Caco-2 (cell line): ENCODE data around the gene SLC37A1. TPM values are rescaled to one million over a fixed set of nuclear protein-coding genes. Genes with fewer than 3 reads are reported as not detected.

Experiments used
- BruUV-seq: library from RNA; stranded (reverse); fragments of 400-500 nt; replicated peaks from 2 replicates; lab custom pipeline; 2021; lab: Mats Ljungman, UMichigan
- CTCF ChIA-PET: fragments of 300-600 bp; sonication (Branson Sonifier 250); formaldehyde crosslinking; loops from one replicate; lab custom pipeline; 2022; ENCODE audit warnings: antibody characterized with exemption; lab: Charles Lee
- POLR2A ChIA-PET: fragments of 300-600 bp; sonication (Branson Sonifier 250); formaldehyde crosslinking; loops from one replicate; lab custom pipeline; 2022; ENCODE audit warnings: antibody characterized with exemption; lab: Charles Lee
- DNase-seq, 2 experiments: peaks; one replicate each; pipeline versions ENCODE4 v3.0.0 to v3.0.0-alpha.2; 2020 to 2022
- H3K27me3 ChIP-seq: replicated peaks from 2 replicates; pipeline ENCODE4 v1.6.0; 2011; ENCODE audit warnings: low read length; ENCODE audit not compliant: control insufficient read depth, insufficient read depth
- H3K36me3 ChIP-seq: 2 replicates; pipeline ENCODE4 v1.5.1; 2011; ENCODE audit warnings: low read length; ENCODE audit not compliant: control insufficient read depth, insufficient read depth
- H3K4me1 ChIP-seq: fragments of 250-450 bp; sonication (Bioruptor Pico); 2 replicates; pipeline ENCODE4 v1.5.1; 2020; ENCODE audit warnings: mild to moderate bottlenecking
- H3K4me3 ChIP-seq: 2 replicates; pipeline ENCODE4 v1.5.1; 2011; ENCODE audit warnings: low read depth, mild to moderate bottlenecking, control low read depth, low read length
- H3K9me3 ChIP-seq: fragments of 250-450 bp; sonication (Bioruptor Pico); 2 replicates; pipeline ENCODE4 v1.5.1; 2020; ENCODE audit warnings: mild to moderate bottlenecking, moderate library complexity
- H3K27ac Mint-ChIP-seq: one replicate; pipeline ENCODE4 v1.8.0; 2022; ENCODE audit warnings: mixed read lengths; ENCODE audit not compliant: unreplicated experiment
- H3K27me3 Mint-ChIP-seq: one replicate; pipeline ENCODE4 v1.8.0; 2022; ENCODE audit warnings: mixed read lengths; ENCODE audit not compliant: insufficient read depth, unreplicated experiment
- H3K36me3 Mint-ChIP-seq: one replicate; pipeline ENCODE4 v1.8.0; 2022; ENCODE audit warnings: mild to moderate bottlenecking, mixed read lengths; ENCODE audit not compliant: insufficient read depth, unreplicated experiment
- H3K4me1 Mint-ChIP-seq: one replicate; pipeline ENCODE4 v1.8.0; 2022; ENCODE audit warnings: low read depth, mixed read lengths; ENCODE audit not compliant: unreplicated experiment
- H3K4me3 Mint-ChIP-seq: one replicate; pipeline ENCODE4 v1.8.0; 2022; ENCODE audit warnings: mild to moderate bottlenecking, moderate library complexity, mixed read lengths; ENCODE audit not compliant: unreplicated experiment
- H3K9me3 Mint-ChIP-seq: one replicate; pipeline ENCODE4 v1.8.0; 2022; ENCODE audit warnings: mixed read lengths; ENCODE audit not compliant: unreplicated experiment
- intact Hi-C: fragments of 100-400 bp; cut with micrococcal nuclease; formaldehyde crosslinking; loops from one replicate; pipeline ENCODE4 v1.10.0; 2022; ENCODE audit not compliant: unreplicated experiment
- total RNA-seq: library from RNA; stranded (reverse); gene quantifications from 2 replicates; pipeline ENCODE4 v1.2.3, GENCODE V29; 2022
- TF ChIP-seq, protein P1 (sequence below), 2 experiments: fragments of 200-600 bp in 1 of 2; IDR thresholded peaks; 1 replicate in 1 of 2; 2 replicates in 1 of 2; pipeline versions ENCODE4 v1.5.1 to v1.8.0; 2011 to 2022; ENCODE audit warnings: antibody characterized with exemption in 1 of 2, control low read depth in 1 of 2, inconsistent platforms in 1 of 2, low read depth in 1 of 2, low read length in 1 of 2, mild to moderate bottlenecking in 1 of 2, moderate library complexity in 1 of 2; ENCODE audit not compliant: insufficient read depth in 1 of 2, severe bottlenecking in 1 of 2, unreplicated experiment in 1 of 2

SLC37A1 gene
- total RNA-seq, 1 experiment from 2014 or later: 9.8 TPM

DNA sequence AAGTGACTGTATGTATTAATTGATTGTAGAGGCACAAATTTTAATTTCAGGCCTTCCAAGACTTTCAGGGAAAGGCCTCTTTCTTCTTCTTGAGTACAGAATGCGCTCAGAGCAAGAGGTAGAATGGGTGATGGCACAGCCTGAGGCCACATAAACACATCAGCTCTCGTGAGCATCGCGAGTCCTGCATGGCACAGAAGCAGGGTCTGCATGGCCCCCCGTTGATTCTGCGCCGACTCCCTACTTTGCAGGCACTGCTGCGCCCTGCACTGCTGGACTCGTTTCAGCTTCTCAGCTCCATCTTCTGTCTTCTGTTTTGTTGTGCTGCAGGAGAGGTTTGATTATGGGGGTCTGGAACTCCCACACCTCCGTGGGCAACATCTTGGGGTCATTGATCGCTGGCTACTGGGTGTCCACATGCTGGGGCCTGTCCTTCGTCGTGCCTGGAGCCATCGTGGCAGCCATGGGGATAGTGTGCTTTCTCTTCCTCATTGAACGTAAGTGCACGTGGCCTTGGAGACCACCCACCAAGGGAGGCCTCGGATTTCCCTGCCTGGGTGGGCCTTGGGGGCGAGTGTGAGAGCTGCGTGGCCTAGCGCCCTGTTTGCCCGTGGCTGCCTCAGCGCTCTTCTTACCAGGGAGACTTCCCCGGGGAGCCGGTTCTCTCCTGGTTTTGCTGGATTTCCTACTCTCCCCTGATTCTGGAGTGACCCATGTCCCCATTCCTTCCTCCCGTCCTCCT lies 29.6 kb downstream of the SLC37A1 start:
- no peaks in the 10 kb centered on the region for H3K4me1 Mint-ChIP-seq
- Histone ChIP-seq H3K4me3 (no peak overlapping the region), H3K9me3 (no peaks in the 10 kb centered on the region), H3K27me3 (no peaks in the 10 kb centered on the region), H3K4me1 (no peaks in the 10 kb centered on the region), H3K36me3 (no peaks in the 10 kb centered on the region; the same call in 1 of the 2 replicates)
- peaks cover 12% of the 10 kb centered on the region for H3K36me3 Mint-ChIP-seq
- intact Hi-C loops: no loop called here
- BruUV-seq: no TSS peak
- DNase-seq: no peak
- ChIA-PET CTCF (no interaction called here), POLR2A (no interaction called here)
- TF ChIP-seq, protein P1, sequence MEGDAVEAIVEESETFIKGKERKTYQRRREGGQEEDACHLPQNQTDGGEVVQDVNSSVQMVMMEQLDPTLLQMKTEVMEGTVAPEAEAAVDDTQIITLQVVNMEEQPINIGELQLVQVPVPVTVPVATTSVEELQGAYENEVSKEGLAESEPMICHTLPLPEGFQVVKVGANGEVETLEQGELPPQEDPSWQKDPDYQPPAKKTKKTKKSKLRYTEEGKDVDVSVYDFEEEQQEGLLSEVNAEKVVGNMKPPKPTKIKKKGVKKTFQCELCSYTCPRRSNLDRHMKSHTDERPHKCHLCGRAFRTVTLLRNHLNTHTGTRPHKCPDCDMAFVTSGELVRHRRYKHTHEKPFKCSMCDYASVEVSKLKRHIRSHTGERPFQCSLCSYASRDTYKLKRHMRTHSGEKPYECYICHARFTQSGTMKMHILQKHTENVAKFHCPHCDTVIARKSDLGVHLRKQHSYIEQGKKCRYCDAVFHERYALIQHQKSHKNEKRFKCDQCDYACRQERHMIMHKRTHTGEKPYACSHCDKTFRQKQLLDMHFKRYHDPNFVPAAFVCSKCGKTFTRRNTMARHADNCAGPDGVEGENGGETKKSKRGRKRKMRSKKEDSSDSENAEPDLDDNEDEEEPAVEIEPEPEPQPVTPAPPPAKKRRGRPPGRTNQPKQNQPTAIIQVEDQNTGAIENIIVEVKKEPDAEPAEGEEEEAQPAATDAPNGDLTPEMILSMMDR (IDR thresholded peaks at IDR 0.05; ENCODE audit: insufficient read depth in 1 of 2, low read depth in 1 of 2, low read length in 1 of 2, severe bottlenecking in 1 of 2, unreplicated experiment in 1 of 2): no peak
- no peaks in the 10 kb centered on the region for H3K9me3 Mint-ChIP-seq
- H3K27me3 Mint-ChIP-seq: no peaks in the 10 kb centered on the region
- no peak overlapping the region for H3K4me3 Mint-ChIP-seq
- H3K27ac Mint-ChIP-seq: peak overlapping the region; percentile 79

DNA sequence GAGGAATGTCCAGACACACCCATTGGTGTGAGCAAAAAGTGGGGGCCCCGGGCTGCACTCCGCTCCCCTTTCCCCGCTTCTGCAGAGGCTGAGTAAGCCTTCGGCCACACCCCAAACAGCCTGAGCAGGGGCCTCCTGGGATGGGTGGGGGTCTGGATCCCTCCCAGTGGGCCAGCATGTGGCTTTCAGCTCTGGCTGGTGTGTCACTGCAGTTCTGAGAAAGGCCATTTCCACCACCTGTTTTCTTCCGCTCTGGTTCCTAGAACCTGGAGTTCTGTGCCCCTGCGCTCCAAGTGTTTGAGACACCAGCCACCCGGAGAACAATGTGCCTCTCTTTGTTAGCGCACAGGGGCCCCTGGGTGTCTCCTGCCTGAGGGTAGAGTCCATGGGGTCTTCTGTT lies 30.9 kb downstream of the SLC37A1 start:
- Histone ChIP-seq H3K36me3 (no peaks in the 10 kb centered on the region; the same call in 1 of the 2 replicates), H3K27me3 (no peaks in the 10 kb centered on the region), H3K9me3 (no peaks in the 10 kb centered on the region), H3K4me1 (no peaks in the 10 kb centered on the region), H3K4me3 (no peak overlapping the region)
- peaks cover 24% of the 10 kb centered on the region for H3K36me3 Mint-ChIP-seq
- H3K4me1 Mint-ChIP-seq: no peaks in the 10 kb centered on the region
- BruUV-seq: no TSS peak
- TF ChIP-seq, protein P1 (IDR thresholded peaks at IDR 0.05; ENCODE audit: insufficient read depth in 1 of 2, low read depth in 1 of 2, low read length in 1 of 2, severe bottlenecking in 1 of 2, unreplicated experiment in 1 of 2): no peak
- peak in 1 of 2 experiments; percentile 17 for DNase-seq
- H3K4me3 Mint-ChIP-seq: no peak overlapping the region
- no peaks in the 10 kb centered on the region for H3K9me3 Mint-ChIP-seq
- intact Hi-C loops: no loop called here
- POLR2A ChIA-PET: no interaction called here
- CTCF ChIA-PET: no interaction called here
- no peaks in the 10 kb centered on the region for H3K27me3 Mint-ChIP-seq
- H3K27ac Mint-ChIP-seq: no peak overlapping the region

DNA sequence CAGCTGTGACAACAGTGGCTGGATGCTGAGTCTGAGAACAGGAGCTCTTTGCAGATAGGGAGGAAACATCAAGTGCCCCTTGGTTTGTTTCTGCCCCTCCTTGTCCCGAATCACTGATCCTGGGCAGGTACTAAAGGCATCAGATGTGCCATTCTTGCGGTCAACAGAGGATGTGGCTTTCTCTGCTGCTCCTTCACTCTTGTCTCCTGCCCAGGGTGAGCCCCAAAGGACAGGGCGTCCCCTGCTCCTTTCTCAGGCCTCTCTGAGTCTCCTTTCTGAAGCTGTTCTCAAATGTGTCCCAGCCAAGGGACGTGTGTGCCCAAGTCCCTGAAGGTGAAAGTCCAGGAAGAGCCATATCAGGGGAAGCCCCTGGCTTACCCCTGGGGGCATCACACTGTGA lies 31.7 kb downstream of the SLC37A1 start:
- H3K27me3 ChIP-seq: no peaks in the 10 kb centered on the region
- Mint-ChIP-seq H3K27me3 (no peaks in the 10 kb centered on the region), H3K9me3 (no peaks in the 10 kb centered on the region), H3K4me1 (no peaks in the 10 kb centered on the region), H3K36me3 (peaks cover 24% of the 10 kb centered on the region), H3K4me3 (no peak overlapping the region), H3K27ac (no peak overlapping the region)
- no peaks in the 10 kb centered on the region for H3K9me3 ChIP-seq
- CTCF ChIA-PET: no interaction called here
- H3K4me3 ChIP-seq: no peak overlapping the region
- no peak for DNase-seq
- intact Hi-C loops: no loop called here
- POLR2A ChIA-PET: no interaction called here
- no peaks in the 10 kb centered on the region for H3K4me1 ChIP-seq
- TF ChIP-seq, protein P1 (IDR thresholded peaks at IDR 0.05; ENCODE audit: insufficient read depth in 1 of 2, low read depth in 1 of 2, low read length in 1 of 2, severe bottlenecking in 1 of 2, unreplicated experiment in 1 of 2): no peak
- no TSS peak for BruUV-seq
- H3K36me3 ChIP-seq: no peaks in the 10 kb centered on the region; the same call in 1 of the 2 replicates
